ENCODE measurements around the gene SVIL.

DNA sequence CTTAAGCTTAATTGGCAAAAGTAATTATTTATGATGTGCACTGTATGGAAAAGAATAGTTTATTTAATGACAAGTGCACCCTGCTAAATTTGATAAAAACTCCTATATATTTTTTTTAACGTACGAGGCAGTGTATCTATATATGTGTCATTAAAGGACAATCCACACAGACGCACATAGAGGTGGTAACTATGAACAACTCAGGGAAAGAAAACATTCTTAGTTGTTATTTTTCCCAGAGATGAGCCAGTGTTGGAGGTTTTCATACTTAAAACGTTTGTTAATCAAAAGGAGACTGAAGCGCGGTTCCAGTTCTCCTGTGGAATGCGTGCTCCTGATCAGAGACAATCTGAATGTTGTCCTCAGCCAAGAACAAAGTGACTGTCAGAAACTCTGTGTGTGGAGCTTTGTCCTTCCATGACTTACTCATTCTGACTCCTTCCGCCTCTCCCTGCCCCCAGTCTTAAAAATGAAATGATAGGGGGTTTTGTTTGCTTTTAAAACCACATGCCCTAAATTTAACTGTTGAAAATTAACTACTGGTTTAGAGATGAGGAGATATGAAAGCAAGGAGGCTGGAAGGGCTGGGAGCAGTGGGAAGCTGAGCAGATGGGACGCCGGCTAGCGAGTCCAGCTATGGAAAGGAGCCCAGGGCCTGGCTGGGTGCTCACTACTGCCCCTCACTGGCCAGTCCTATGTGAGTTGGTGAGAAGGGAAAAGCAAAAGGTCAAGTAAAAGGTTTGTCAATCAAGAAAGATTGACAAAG is 99.6 kb downstream of the SVIL start:
- TF ChIP-seq, protein P1, sequence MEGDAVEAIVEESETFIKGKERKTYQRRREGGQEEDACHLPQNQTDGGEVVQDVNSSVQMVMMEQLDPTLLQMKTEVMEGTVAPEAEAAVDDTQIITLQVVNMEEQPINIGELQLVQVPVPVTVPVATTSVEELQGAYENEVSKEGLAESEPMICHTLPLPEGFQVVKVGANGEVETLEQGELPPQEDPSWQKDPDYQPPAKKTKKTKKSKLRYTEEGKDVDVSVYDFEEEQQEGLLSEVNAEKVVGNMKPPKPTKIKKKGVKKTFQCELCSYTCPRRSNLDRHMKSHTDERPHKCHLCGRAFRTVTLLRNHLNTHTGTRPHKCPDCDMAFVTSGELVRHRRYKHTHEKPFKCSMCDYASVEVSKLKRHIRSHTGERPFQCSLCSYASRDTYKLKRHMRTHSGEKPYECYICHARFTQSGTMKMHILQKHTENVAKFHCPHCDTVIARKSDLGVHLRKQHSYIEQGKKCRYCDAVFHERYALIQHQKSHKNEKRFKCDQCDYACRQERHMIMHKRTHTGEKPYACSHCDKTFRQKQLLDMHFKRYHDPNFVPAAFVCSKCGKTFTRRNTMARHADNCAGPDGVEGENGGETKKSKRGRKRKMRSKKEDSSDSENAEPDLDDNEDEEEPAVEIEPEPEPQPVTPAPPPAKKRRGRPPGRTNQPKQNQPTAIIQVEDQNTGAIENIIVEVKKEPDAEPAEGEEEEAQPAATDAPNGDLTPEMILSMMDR (IDR thresholded peaks at IDR 0.05), result peak; percentile 41 to 67 (median 48)
- TF ChIP-seq POLR2A (IDR thresholded peaks at IDR 0.05) (no peak), POLR2AphosphoS5 (IDR thresholded peaks at IDR 0.05) (no peak), EP300 (IDR thresholded peaks at IDR 0.05) (no peak)
